Endodermal cell (in vitro differentiated cells): ENCODE results near the gene FAT1. TPM values are rescaled to one million over a fixed set of nuclear protein-coding genes. Genes with fewer than 3 reads are reported as not detected.

Experiments
- DNase-seq: peaks from one replicate; pipeline ENCODE4 v3.0.0-alpha.2; 2017
- H3K27ac ChIP-seq: 2 replicates; pipeline ENCODE4 v1.5.1; 2013; ENCODE audit warnings: mild to moderate bottlenecking, low read depth, low read length, moderate library complexity
- H3K27me3 ChIP-seq: 2 replicates; pipeline ENCODE4 v1.6.1; 2013; ENCODE audit warnings: mild to moderate bottlenecking, low read length, moderate library complexity; ENCODE audit not compliant: insufficient read depth, control insufficient read depth, poor library complexity, severe bottlenecking
- H3K36me3 ChIP-seq: 2 replicates; pipeline ENCODE4 v1.7.0; 2013; ENCODE audit warnings: mild to moderate bottlenecking, low read length, moderate library complexity; ENCODE audit not compliant: control insufficient read depth, insufficient read depth
- H3K4me1 ChIP-seq: one replicate; pipeline ENCODE4 v1.7.0; 2013; ENCODE audit warnings: low read length; ENCODE audit not compliant: control insufficient read depth, insufficient read depth
- H3K4me3 ChIP-seq: 2 replicates; pipeline ENCODE4 v1.5.1; 2013; ENCODE audit warnings: mild to moderate bottlenecking, low read length, moderate library complexity
- H3K9ac ChIP-seq: 2 replicates; pipeline ENCODE4 v1.6.1; 2013; ENCODE audit warnings: mild to moderate bottlenecking, low read length, moderate library complexity; ENCODE audit not compliant: poor library complexity, severe bottlenecking; ENCODE audit errors: extremely low read depth
- H3K9me3 ChIP-seq: 2 replicates; pipeline ENCODE4 v1.6.1; 2013; ENCODE audit warnings: mild to moderate bottlenecking, low read length, moderate library complexity; ENCODE audit not compliant: control insufficient read depth
- H3K27ac Mint-ChIP-seq: 2 replicates; pipeline ENCODE4 v1.8.0; 2020; ENCODE audit warnings: mixed read lengths
- H3K27me3 Mint-ChIP-seq: 2 replicates; pipeline ENCODE4 v1.8.0; 2021; ENCODE audit warnings: mild to moderate bottlenecking, mixed read lengths; ENCODE audit not compliant: insufficient read depth
- H3K36me3 Mint-ChIP-seq: 2 replicates; pipeline ENCODE4 v1.8.0; 2020; ENCODE audit warnings: low read depth, mixed read lengths
- H3K4me1 Mint-ChIP-seq: 2 replicates; pipeline ENCODE4 v1.8.0; 2020; ENCODE audit warnings: mixed read lengths
- H3K4me3 Mint-ChIP-seq: 2 replicates; pipeline ENCODE4 v1.8.0; 2020; ENCODE audit warnings: mild to moderate bottlenecking, moderate library complexity, mixed read lengths
- H3K9me3 Mint-ChIP-seq: 2 replicates; pipeline ENCODE4 v1.8.0; 2020; ENCODE audit warnings: mild to moderate bottlenecking, mixed read lengths
- CTCF ChIP-seq: fragments of 200-600 bp; sonication (generic); conservative IDR thresholded peaks from 2 replicates; pipeline ENCODE4 v1.5.0; 2021; ENCODE audit warnings: antibody characterized with exemption, mild to moderate bottlenecking
- WGBS, 2 experiments: methylation state at CpG; one replicate each; pipeline versions ENCODE4 v1.1.5 to v1.1.7; 2013; ENCODE audit warnings: missing lambda C conversion rate in 2 of 2, mixed read lengths in 1 of 2; ENCODE audit not compliant: insufficient coverage in 1 of 2, insufficient read length in 1 of 2; 5-methylcytosine and 5-hydroxymethylcytosine counted together
- total RNA-seq, 2 donors: library from RNA; stranded (reverse); fragmentation: NEBNext Ultra II Directional in 1 of 2; extraction: Animal tissue kit (Norgen Biotek cat#: 25700) in 1 of 2; gene quantifications; 2 replicates in 1 of 2; 3 replicates in 1 of 2; pipeline ENCODE4 v1.2.1, GENCODE V29; 2021

FAT1 gene
- total RNA-seq, 2 donors from 2014 or later = 66.6 to 77.8 TPM

- no peaks in the 10 kb centered on the region for H3K27me3 ChIP-seq
- Mint-ChIP-seq H3K27me3 (no peaks in the 10 kb centered on the region), H3K9me3 (no peaks in the 10 kb centered on the region), H3K36me3 (peaks cover 4% of the 10 kb centered on the region), H3K4me1 (peaks cover 29% of the 10 kb centered on the region), H3K27ac (no peak overlapping the region), H3K4me3 (peak overlapping the region; percentile 15)
- no peak overlapping the region for H3K4me3 ChIP-seq
- H3K9me3 ChIP-seq = no peaks in the 10 kb centered on the region
- DNase-seq = peak; percentile 79
- no peak overlapping the region for H3K27ac ChIP-seq
- H3K36me3 ChIP-seq = no peaks in the 10 kb centered on the region
- TF ChIP-seq CTCF = peak; percentile 69
- H3K4me1 ChIP-seq = peaks cover 3% of the 10 kb centered on the region
- 67 to 73% methylated on average over 16 to 19 of the region's 21 CpGs for WGBS, 2 experiments
- H3K9ac ChIP-seq = no peak overlapping the region
These were observed 54.4 kb downstream of the FAT1 start for GRCh38 chr4:186669159-186669731.

- Mint-ChIP-seq H3K27me3 (no peaks in the 10 kb centered on the region), H3K27ac (no peak overlapping the region), H3K9me3 (no peaks in the 10 kb centered on the region), H3K4me1 (peaks cover 26% of the 10 kb centered on the region), H3K36me3 (peaks cover 9% of the 10 kb centered on the region), H3K4me3 (no peak overlapping the region)
- DNase-seq = no peak
- H3K27me3 ChIP-seq = no peaks in the 10 kb centered on the region
- peaks cover 3% of the 10 kb centered on the region for H3K4me1 ChIP-seq
- 67 to 76% methylated on average over 1 to 3 of the region's 3 CpGs for WGBS, 2 experiments
- H3K9ac ChIP-seq = no peak overlapping the region
- H3K4me3 ChIP-seq = no peak overlapping the region
- no peak for TF ChIP-seq CTCF
- no peaks in the 10 kb centered on the region for H3K9me3 ChIP-seq
- no peak overlapping the region for H3K27ac ChIP-seq
- H3K36me3 ChIP-seq = peaks cover 15% of the 10 kb centered on the region
These were observed 56.9 kb downstream of the FAT1 start for GRCh38 chr4:186666750-186667149.

- Histone ChIP-seq H3K4me3 (no peak overlapping the region), H3K9ac (no peak overlapping the region), H3K36me3 (peaks cover 18% of the 10 kb centered on the region), H3K27me3 (no peaks in the 10 kb centered on the region), H3K9me3 (no peaks in the 10 kb centered on the region), H3K4me1 (peaks cover 3% of the 10 kb centered on the region), H3K27ac (no peak overlapping the region)
- no peak overlapping the region for H3K27ac Mint-ChIP-seq
- peaks cover 9% of the 10 kb centered on the region for H3K36me3 Mint-ChIP-seq
- no peak for DNase-seq
- peaks cover 26% of the 10 kb centered on the region for H3K4me1 Mint-ChIP-seq
- H3K27me3 Mint-ChIP-seq = no peaks in the 10 kb centered on the region
- no peak for TF ChIP-seq CTCF
- H3K4me3 Mint-ChIP-seq = no peak overlapping the region
- 85 to 100% methylated on average over 3 to 4 of the region's 4 CpGs for WGBS, 2 experiments
- H3K9me3 Mint-ChIP-seq = no peaks in the 10 kb centered on the region
These were observed 57.4 kb downstream of the FAT1 start for GRCh38 chr4:186666252-186666651.
